HL-60/S4 (cell line): ENCODE measurements around the gene LGALS4.
"Not testable (repeated sequence)": the region's sequence is repeated elsewhere in the genome, so short reads cannot be mapped to it uniquely, and the experiment has no call there.

Source experiments
- in situ Hi-C: fragments of 300-500 bp; cut with MboI; formaldehyde crosslinking; loops from 2 replicates; pipeline ENCODE4 v1.14.3; 2022; ENCODE audit warnings: low sequenced_read_pairs

LGALS4 gene

GRCh38 chr19:38800577-38801347 is 12.0 kb downstream of the LGALS4 start:
- in situ Hi-C loops: no loop called here

GRCh38 chr19:38799104-38799503 is 13.6 kb downstream of the LGALS4 start:
- in situ Hi-C loops: no loop called here

GRCh38 chr19:38797781-38798180 is 15.0 kb downstream of the LGALS4 start:
- in situ Hi-C loops: not testable (repeated sequence)

- in situ Hi-C loops: no loop called here
These were observed 16.6 kb downstream of the LGALS4 start for GRCh38 chr19:38796154-38796553.

- in situ Hi-C loops: no loop called here
These were observed 17.2 kb downstream of the LGALS4 start for GRCh38 chr19:38795549-38795948.

- in situ Hi-C loops: no loop called here
These were observed 19.1 kb downstream of the LGALS4 start for GRCh38 chr19:38793671-38794070.

GRCh38 chr19:38793177-38793576 is 19.6 kb downstream of the LGALS4 start:
- in situ Hi-C loops: no loop called here

- in situ Hi-C loops: no loop called here
These were observed 20.3 kb downstream of the LGALS4 start for GRCh38 chr19:38792250-38793111.

GRCh38 chr19:38791451-38792064 is 21.2 kb downstream of the LGALS4 start:
- in situ Hi-C loops: not testable (repeated sequence)

GRCh38 chr19:38790507-38791403 is 22.0 kb downstream of the LGALS4 start:
- in situ Hi-C loops: not testable (repeated sequence)

GRCh38 chr19:38788478-38789243 is 24.1 kb downstream of the LGALS4 start, which contains the start of gene LGALS7B:
LGALS7B (plus strand) TSS chr19:38789200; CDS start chr19:38789227, 27 bp downstream.
- in situ Hi-C loops: no loop called here

GRCh38 chr19:38786572-38787265 is 26.0 kb downstream of the LGALS4 start:
- in situ Hi-C loops: no loop called here

- in situ Hi-C loops: not testable (repeated sequence)
These were observed 26.7 kb downstream of the LGALS4 start for GRCh38 chr19:38786061-38786460.

GRCh38 chr19:38785187-38785699 is 27.5 kb downstream of the LGALS4 start:
- in situ Hi-C loops: no loop called here

- in situ Hi-C loops: no loop called here
These were observed 28.5 kb downstream of the LGALS4 start for GRCh38 chr19:38784224-38784623.

- in situ Hi-C loops: not testable (repeated sequence)
These were observed 30.5 kb downstream of the LGALS4 start for GRCh38 chr19:38782212-38782611.

GRCh38 chr19:38781058-38781457 is 31.7 kb downstream of the LGALS4 start:
- in situ Hi-C loops: no loop called here

GRCh38 chr19:38780443-38780842 is 32.3 kb downstream of the LGALS4 start:
- in situ Hi-C loops: no loop called here

- in situ Hi-C loops: no loop called here
These were observed 34.0 kb downstream of the LGALS4 start for GRCh38 chr19:38778733-38779132.
